H9 (cell line): ENCODE data around the gene KLK1. TPM values are rescaled to one million over a fixed set of nuclear protein-coding genes. Genes with fewer than 3 reads are reported as not detected.

Experiments
- DNase-seq: peaks from one replicate; pipeline ENCODE4 v3.0.0-alpha.2; 2017
- H2AFZ ChIP-seq: one replicate; pipeline ENCODE4 v1.6.1; 2013; ENCODE audit warnings: mild to moderate bottlenecking, low read length, control low read depth, moderate library complexity
- H2AK5ac ChIP-seq: 2 replicates; pipeline ENCODE4 v1.6.1; 2013; ENCODE audit warnings: low read length, control low read depth, mixed read lengths; ENCODE audit not compliant: insufficient read length
- H2BK120ac ChIP-seq: one replicate; pipeline ENCODE4 v1.6.1; 2013; ENCODE audit warnings: low read depth, mild to moderate bottlenecking, low read length, control low read depth, inconsistent platforms; ENCODE audit not compliant: poor library complexity, severe bottlenecking
- H2BK12ac ChIP-seq: 2 replicates; pipeline ENCODE4 v1.6.1; 2013; ENCODE audit warnings: low read length, control low read depth, mixed read lengths, low read depth; ENCODE audit not compliant: insufficient read length
- H2BK15ac ChIP-seq: 2 replicates; pipeline ENCODE4 v1.6.1; 2013; ENCODE audit warnings: low read depth, low read length, control low read depth
- H2BK20ac ChIP-seq: one replicate; pipeline ENCODE4 v1.6.1; 2013; ENCODE audit warnings: low read depth, mild to moderate bottlenecking, low read length, control low read depth, inconsistent platforms; ENCODE audit not compliant: poor library complexity, severe bottlenecking
- H2BK5ac ChIP-seq: 2 replicates; pipeline ENCODE4 v1.6.1; 2013; ENCODE audit warnings: low read length, control low read depth, mixed read lengths; ENCODE audit not compliant: insufficient read length
- H3K14ac ChIP-seq: 2 replicates; pipeline ENCODE4 v1.6.1; 2013; ENCODE audit warnings: low read length, control low read depth; ENCODE audit not compliant: insufficient read depth
- H3K18ac ChIP-seq: 2 replicates; pipeline ENCODE4 v1.6.1; 2013; ENCODE audit warnings: low read depth, mild to moderate bottlenecking, mixed read lengths, low read length, control low read depth; ENCODE audit not compliant: insufficient read length
- H3K23ac ChIP-seq: 2 replicates; pipeline ENCODE4 v1.6.1; 2013; ENCODE audit warnings: low read length, control low read depth, mixed read lengths, low read depth; ENCODE audit not compliant: insufficient read length
- H3K23me2 ChIP-seq: 2 replicates; pipeline ENCODE4 v1.6.1; 2013; ENCODE audit warnings: low read depth, mild to moderate bottlenecking, mixed read lengths, low read length, control low read depth; ENCODE audit not compliant: insufficient read length, poor library complexity, severe bottlenecking
- H3K27ac ChIP-seq: 2 replicates; pipeline ENCODE4 v1.5.1; 2013; ENCODE audit warnings: low read length, control low read depth, mixed read lengths, low read depth; ENCODE audit not compliant: insufficient read length
- H3K27me3 ChIP-seq: 2 replicates; pipeline ENCODE4 v1.6.1; 2013; ENCODE audit warnings: low read length, control low read depth, inconsistent platforms; ENCODE audit not compliant: insufficient read depth
- H3K4ac ChIP-seq: 2 replicates; pipeline ENCODE4 v1.6.1; 2013; ENCODE audit warnings: low read depth, mild to moderate bottlenecking, control low read depth, inconsistent platforms, low read length, moderate library complexity
- H3K4me1 ChIP-seq: 2 replicates; pipeline ENCODE4 v1.6.1; 2013; ENCODE audit warnings: low read length, control low read depth, inconsistent platforms; ENCODE audit not compliant: insufficient read depth
- H3K4me2 ChIP-seq: 2 replicates; pipeline ENCODE4 v1.6.1; 2013; ENCODE audit warnings: low read length, control low read depth, mixed read lengths; ENCODE audit not compliant: insufficient read length, insufficient read depth
- H3K56ac ChIP-seq: 2 replicates; pipeline ENCODE4 v1.6.1; 2013; ENCODE audit warnings: low read depth, mild to moderate bottlenecking, mixed read lengths, low read length, control low read depth; ENCODE audit not compliant: insufficient read length
- H3K79me1 ChIP-seq: 2 replicates; pipeline ENCODE4 v1.6.1; 2013; ENCODE audit warnings: low read depth, mild to moderate bottlenecking, moderate library complexity, low read length, control low read depth, inconsistent platforms; ENCODE audit not compliant: insufficient read depth, poor library complexity, severe bottlenecking
- H3K79me2 ChIP-seq: 2 replicates; pipeline ENCODE4 v1.6.1; 2013; ENCODE audit warnings: low read length, control low read depth, inconsistent platforms; ENCODE audit not compliant: insufficient read depth
- H3K9ac ChIP-seq: 2 replicates; pipeline ENCODE4 v1.6.1; 2013; ENCODE audit warnings: low read length, control low read depth, mixed read lengths; ENCODE audit not compliant: insufficient read length; ENCODE audit errors: extremely low read depth
- H3K9me3 ChIP-seq: one replicate; pipeline ENCODE4 v1.6.1; 2013; ENCODE audit warnings: low read depth, low read length, inconsistent platforms; ENCODE audit not compliant: control insufficient read depth
- H3T11ph ChIP-seq: one replicate; pipeline ENCODE4 v1.6.1; 2013; ENCODE audit warnings: mild to moderate bottlenecking, low read length, control low read depth, inconsistent platforms
- H4K20me1 ChIP-seq: one replicate; pipeline ENCODE4 v1.6.1; 2013; ENCODE audit not compliant: control insufficient read depth, insufficient read length, insufficient read depth
- H4K5ac ChIP-seq: 2 replicates; pipeline ENCODE4 v1.6.1; 2013; ENCODE audit warnings: low read depth, mild to moderate bottlenecking, mixed read lengths, low read length, control low read depth; ENCODE audit not compliant: insufficient read length
- H4K8ac ChIP-seq: replicated peaks from 2 replicates; pipeline ENCODE4 v1.6.1; 2013; ENCODE audit warnings: low read length, control low read depth, mixed read lengths, low read depth; ENCODE audit not compliant: insufficient read length
- H4K91ac ChIP-seq: 2 replicates; pipeline ENCODE4 v1.6.1; 2013; ENCODE audit warnings: low read depth, mild to moderate bottlenecking, moderate library complexity, mixed read lengths, low read length, control low read depth; ENCODE audit not compliant: insufficient read length
- H3K27ac Mint-ChIP-seq, 3 experiments: 2 replicates in 2 of 3; 3 replicates in 1 of 3; pipeline ENCODE4 v1.8.0; 2020 to 2021; ENCODE audit warnings: mixed read lengths in 3 of 3, mild to moderate bottlenecking in 1 of 3, moderate library complexity in 1 of 3
- H3K27me3 Mint-ChIP-seq: 2 replicates; pipeline ENCODE4 v1.8.0; 2021; ENCODE audit warnings: low read depth, mild to moderate bottlenecking, moderate library complexity, mixed read lengths
- H3K36me3 Mint-ChIP-seq, 3 experiments: 2 replicates in 2 of 3; 3 replicates in 1 of 3; pipeline ENCODE4 v1.8.0; 2020 to 2021; ENCODE audit warnings: low read depth in 3 of 3, mixed read lengths in 3 of 3; ENCODE audit not compliant: insufficient read depth in 1 of 3
- H3K4me1 Mint-ChIP-seq, 2 experiments: 2 replicates each; pipeline ENCODE4 v1.8.0; 2020; ENCODE audit warnings: mixed read lengths in 2 of 2
- H3K4me3 Mint-ChIP-seq, 2 experiments: 2 replicates in 1 of 2; 3 replicates in 1 of 2; pipeline ENCODE4 v1.8.0; 2020 to 2021; ENCODE audit warnings: mild to moderate bottlenecking in 2 of 2, mixed read lengths in 2 of 2, moderate library complexity in 1 of 2
- H3K9me3 Mint-ChIP-seq, 2 experiments: 2 replicates in 1 of 2; 3 replicates in 1 of 2; pipeline ENCODE4 v1.8.0; 2020; ENCODE audit warnings: mild to moderate bottlenecking in 2 of 2, mixed read lengths in 2 of 2, moderate library complexity in 1 of 2
- CTCF ChIP-seq: fragments of 200-600 bp; sonication (generic); conservative IDR thresholded peaks from 3 replicates; pipeline ENCODE4 v1.8.0; 2021; ENCODE audit warnings: antibody characterized with exemption, mild to moderate bottlenecking
- WGBS: extraction: QIAGEN DNeasy Blood & Tissue Kit; methylation state at CpG from one replicate; pipeline ENCODE4 v1.1.7; 2013; ENCODE audit warnings: missing lambda C conversion rate, low lambda C conversion rate, mixed read lengths; ENCODE audit not compliant: insufficient read length; ENCODE audit errors: extremely low coverage; 5-methylcytosine and 5-hydroxymethylcytosine counted together
- total RNA-seq: library from RNA; stranded (reverse); gene quantifications from 2 replicates; pipeline ENCODE4 v1.2.1, GENCODE V29; 2021

Gene KLK1
- total RNA-seq, 1 experiment from 2014 or later, result 2.3 TPM

GRCh38 chr19:50833117-50833801 is 9.7 kb upstream of the KLK1 start, which contains the start of gene KLK15:
Gene KLK15, minus strand, starts transcription at chr19:50833574. Its CDS starts 2,082 bp downstream, at chr19:50831492.
- no peak within 1 kb of the TSS for H2BK12ac ChIP-seq
- Mint-ChIP-seq H3K36me3 (no peaks in the 10 kb centered on the region), H3K9me3 (no peaks in the 10 kb centered on the region; a peak in 2 of 5 replicates), H3K27ac (peak within 1 kb of the TSS in 1 of 3 experiments; percentile 18; a peak in 1 of 7 replicates), H3K4me3 (no peak within 1 kb of the TSS; a peak in 1 of 5 replicates), H3K27me3 (peaks cover 60% of the 10 kb centered on the region), H3K4me1 (peaks cover 11 to 30% of the 10 kb centered on the region in 2 experiments)
- TF ChIP-seq CTCF, result no peak
- no peak within 1 kb of the TSS for H2BK20ac ChIP-seq
- WGBS, result no CpG with 5 or more reads among the region's 8 CpGs
- H3K27me3 ChIP-seq, result no peaks in the 10 kb centered on the region; the same call in 1 of the 2 replicates
- H2BK120ac ChIP-seq, result no peak within 1 kb of the TSS
- no peaks in the 10 kb centered on the region; the same call in 1 of the 2 replicates for H3K4me1 ChIP-seq
- H3K79me1 ChIP-seq, result no peaks in the 10 kb centered on the region
- no peak within 1 kb of the TSS for H3K4me2 ChIP-seq
- no peak within 1 kb of the TSS for H2AK5ac ChIP-seq
- DNase-seq, result no peak
- no peak within 1 kb of the TSS for H2BK15ac ChIP-seq
- no peak within 1 kb of the TSS for H3K56ac ChIP-seq
- no peak within 1 kb of the TSS for H4K91ac ChIP-seq
- H3K4ac ChIP-seq, result no peak within 1 kb of the TSS
- H3K9me3 ChIP-seq, result no peaks in the 10 kb centered on the region
- H3K27ac ChIP-seq, result no peak within 1 kb of the TSS
- H3T11ph ChIP-seq, result no peak within 1 kb of the TSS
- no peaks in the 10 kb centered on the region for H3K79me2 ChIP-seq
- no peak within 1 kb of the TSS for H3K18ac ChIP-seq
- no peak within 1 kb of the TSS for H2BK5ac ChIP-seq
- peaks cover 4% of the 10 kb centered on the region for H3K23me2 ChIP-seq
- H4K8ac ChIP-seq, result no peak within 1 kb of the TSS
- H3K9ac ChIP-seq, result no peak within 1 kb of the TSS
- H2AFZ ChIP-seq, result no peak within 1 kb of the TSS
- H3K23ac ChIP-seq, result no peak within 1 kb of the TSS
- no peak within 1 kb of the TSS for H4K5ac ChIP-seq
- H4K20me1 ChIP-seq, result no peaks in the 10 kb centered on the region
- no peak within 1 kb of the TSS for H3K14ac ChIP-seq
